NCI-H524 (cell line): ENCODE data around the gene ACSM2B.
"Not testable (repeated sequence)": the region's sequence is repeated elsewhere in the genome, so short reads cannot be mapped to it uniquely, and the experiment has no call there.

Source experiments
- DNase-seq, 2 experiments: peaks; one replicate each; lab custom pipeline; 2025; lab: John Stamatoyannopoulos, UW

The ACSM2B gene

DNA sequence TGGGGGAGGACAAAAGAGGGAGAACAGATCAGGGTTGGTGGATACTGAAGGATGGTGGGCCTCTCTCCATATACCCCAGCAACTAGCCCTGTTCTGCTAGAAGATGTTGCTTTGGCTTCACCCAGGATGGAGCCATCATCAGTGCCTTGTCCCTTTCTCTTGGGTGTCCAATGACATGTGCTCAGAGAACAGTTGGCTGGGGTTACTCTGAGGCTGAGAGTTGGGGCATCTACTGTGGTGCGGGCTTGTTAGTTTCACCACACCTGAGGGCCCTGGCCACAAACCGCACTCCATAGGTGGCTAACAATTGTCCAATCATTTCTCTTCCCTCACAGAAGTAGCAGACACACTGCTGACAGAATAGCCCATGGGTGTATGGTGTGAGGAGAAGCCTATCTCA lies 18.9 kb upstream of the ACSM2B start:
- DNase-seq: not testable (repeated sequence)

- DNase-seq: not testable (repeated sequence)
Measured at GRCh38 chr16:20592780-20593179, 16.6 kb upstream of the ACSM2B start.

- not testable (repeated sequence) for DNase-seq
Measured at GRCh38 chr16:20589486-20589885, 13.3 kb upstream of the ACSM2B start.

- not testable (repeated sequence) for DNase-seq
Measured at GRCh38 chr16:20587645-20588074, 11.5 kb upstream of the ACSM2B start.

- not testable (repeated sequence) for DNase-seq
Measured at GRCh38 chr16:20586716-20587115, 10.5 kb upstream of the ACSM2B start.

DNA sequence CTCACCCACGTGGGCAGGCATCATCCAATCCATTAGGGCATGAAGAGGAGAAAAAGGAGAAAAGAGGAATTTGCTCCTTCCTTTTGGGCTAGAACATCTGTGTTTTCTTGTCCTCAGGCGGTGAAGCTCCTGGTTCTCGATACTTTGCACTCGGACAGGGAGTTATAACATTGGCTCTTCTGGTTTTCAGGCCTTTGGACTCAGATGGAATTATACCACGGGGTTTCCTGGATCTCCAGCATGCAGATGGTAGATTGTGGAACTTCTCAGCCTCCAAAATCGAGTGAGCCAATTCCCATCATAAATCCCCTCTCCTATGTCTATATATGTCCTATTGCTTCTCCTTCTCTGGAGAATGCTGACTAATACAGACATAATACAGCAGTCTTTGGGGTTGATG lies 9.9 kb upstream of the ACSM2B start:
- DNase-seq: not testable (repeated sequence)

GRCh38 chr16:20580487-20581259 lies 4.5 kb upstream of the ACSM2B start:
- DNase-seq: not testable (repeated sequence)

GRCh38 chr16:20578091-20578490 lies 1.9 kb upstream of the ACSM2B start:
- not testable (repeated sequence) for DNase-seq

- not testable (repeated sequence) for DNase-seq
Measured at GRCh38 chr16:20569117-20569651, 7.0 kb downstream of the ACSM2B start.

DNA sequence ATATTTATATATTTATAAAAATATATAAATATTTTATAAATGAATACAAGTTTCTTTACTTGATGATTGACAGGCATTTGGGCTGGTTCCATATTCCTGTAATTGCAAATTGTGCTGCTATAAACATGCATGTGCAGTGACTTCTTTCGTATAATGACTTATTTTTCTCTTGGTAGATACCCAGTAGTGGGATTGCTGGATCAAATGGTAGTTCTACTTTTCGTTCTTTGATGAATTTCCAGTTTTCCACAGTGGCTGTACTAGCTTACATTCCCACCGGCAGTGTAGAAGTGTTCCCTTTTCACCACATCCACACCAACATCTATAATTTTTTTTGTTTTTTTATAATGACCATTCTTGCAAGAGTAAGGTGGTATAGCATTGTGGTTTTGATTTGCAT lies 7.8 kb downstream of the ACSM2B start:
- DNase-seq: no peak

- no peak for DNase-seq
Measured at GRCh38 chr16:20566864-20567263, 9.3 kb downstream of the ACSM2B start.

GRCh38 chr16:20565334-20565733 lies 10.8 kb downstream of the ACSM2B start:
- DNase-seq: not testable (repeated sequence)

- DNase-seq: not testable (repeated sequence)
Measured at GRCh38 chr16:20564218-20564617, 11.9 kb downstream of the ACSM2B start.

- DNase-seq: not testable (repeated sequence)
Measured at GRCh38 chr16:20555628-20556027, 20.5 kb downstream of the ACSM2B start.

DNA sequence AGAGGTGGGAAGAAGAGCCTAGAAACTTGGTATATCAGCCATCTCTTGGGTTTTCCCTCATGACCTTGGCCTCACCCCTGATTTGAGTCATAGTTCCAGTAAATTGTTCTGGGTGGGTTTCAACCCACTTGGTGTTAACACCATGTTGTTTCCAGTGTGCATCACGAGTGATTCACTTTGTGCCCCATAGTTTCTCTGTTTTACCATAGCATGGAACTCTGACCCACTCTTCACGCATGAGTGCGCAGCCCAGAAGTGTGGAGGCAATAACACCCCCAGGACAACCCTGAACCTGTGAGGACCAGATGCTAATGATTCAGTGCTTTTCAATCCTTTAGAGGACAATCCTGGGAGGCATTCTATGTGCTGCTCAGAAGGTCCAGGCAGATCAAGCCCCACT lies 21.5 kb downstream of the ACSM2B start:
- DNase-seq: not testable (repeated sequence)

DNA sequence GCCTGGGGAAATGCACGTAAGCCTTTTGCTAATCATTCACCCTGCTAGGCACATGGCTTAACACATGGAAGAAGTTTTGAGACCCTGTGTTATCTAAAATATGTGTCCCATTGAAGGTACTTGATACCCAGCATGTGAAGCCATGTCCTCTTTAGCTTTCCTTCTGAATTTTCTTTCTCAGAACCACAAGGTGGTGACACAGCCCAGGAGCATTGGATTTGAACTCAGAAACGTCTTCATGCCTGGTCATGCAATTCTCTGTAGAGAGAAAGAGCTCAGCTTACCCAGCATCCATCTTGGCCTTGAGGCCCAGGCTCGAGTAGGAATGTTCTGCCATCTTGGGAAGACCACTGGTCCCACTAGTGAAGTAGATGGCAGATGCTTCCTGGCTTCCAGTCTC lies 22.7 kb downstream of the ACSM2B start:
- peak in 1 of 2 experiments; percentile 26 for DNase-seq

DNA sequence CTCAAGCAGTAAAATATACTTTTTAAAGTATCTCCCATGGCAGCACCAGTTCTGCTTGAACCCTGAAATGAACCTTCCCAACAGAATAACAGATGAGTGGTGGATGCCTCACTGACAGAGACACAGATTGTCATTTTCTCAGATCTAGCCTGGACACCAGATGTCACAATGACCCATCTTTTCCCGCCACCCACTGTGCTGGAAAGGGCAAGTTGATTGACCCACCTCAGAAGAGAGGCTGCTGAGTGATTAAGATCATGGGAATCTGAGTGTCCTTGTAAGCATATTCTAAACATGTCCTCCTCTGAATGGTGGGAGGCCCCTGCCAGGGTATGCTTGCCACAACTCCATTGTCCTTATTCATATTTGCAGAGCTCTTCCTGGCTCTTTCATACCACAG lies 29.2 kb downstream of the ACSM2B start:
- DNase-seq: not testable (repeated sequence)

GRCh38 chr16:20546278-20546853 lies 29.8 kb downstream of the ACSM2B start:
- DNase-seq: not testable (repeated sequence)

DNA sequence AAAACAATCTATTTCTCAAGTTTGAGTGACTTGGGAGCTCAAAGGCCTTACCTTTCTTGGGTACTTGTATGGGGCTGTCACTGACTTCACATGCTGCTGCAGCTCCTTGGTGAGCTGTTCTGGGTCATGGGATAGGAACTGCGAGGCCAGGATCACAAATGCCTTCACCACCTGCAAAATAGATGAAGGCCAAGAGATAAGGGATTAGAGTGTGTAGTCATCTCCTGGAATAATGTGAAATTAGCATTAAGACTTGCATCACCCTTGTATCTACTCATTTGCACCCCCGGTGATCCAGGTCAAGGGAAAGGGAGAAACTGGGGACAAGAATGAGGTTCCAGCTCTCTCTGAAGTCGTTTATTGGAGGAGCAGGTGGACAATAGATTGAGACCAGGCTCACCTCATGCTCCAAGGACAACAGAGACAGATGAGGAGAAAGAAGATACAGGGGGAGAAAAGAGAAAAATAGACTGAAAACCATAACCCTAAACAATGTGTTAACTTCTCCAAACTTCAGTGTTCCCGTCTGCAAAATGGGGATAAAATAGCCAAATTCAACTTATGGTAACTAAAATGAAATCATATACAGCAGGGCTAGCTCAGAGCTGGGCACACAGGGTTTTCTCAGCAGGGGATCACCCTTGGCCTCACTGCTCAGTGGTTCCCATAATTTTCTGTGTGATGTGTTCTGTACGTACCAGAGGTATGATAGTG lies 35.4 kb downstream of the ACSM2B start:
- not testable (repeated sequence) for DNase-seq

DNA sequence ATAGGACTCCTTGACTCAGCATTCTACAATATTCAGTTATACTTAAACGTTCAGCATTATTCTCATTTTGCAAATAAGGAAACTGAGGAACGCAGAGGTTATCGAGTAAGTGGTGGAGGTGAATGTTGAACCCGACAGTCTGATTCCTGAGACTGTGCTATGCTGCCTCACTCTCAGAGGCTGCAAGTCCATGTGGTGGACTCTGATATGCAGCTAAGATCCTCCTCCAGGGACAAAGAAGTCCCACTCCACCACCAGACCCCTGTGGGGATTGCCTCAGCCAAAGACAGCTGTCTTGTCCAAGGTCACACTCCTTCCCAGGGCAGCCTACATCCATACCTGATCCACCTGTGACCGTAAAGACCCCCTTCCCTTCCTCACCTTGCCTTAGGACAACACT lies 37.5 kb downstream of the ACSM2B start:
- no peak for DNase-seq

DNA sequence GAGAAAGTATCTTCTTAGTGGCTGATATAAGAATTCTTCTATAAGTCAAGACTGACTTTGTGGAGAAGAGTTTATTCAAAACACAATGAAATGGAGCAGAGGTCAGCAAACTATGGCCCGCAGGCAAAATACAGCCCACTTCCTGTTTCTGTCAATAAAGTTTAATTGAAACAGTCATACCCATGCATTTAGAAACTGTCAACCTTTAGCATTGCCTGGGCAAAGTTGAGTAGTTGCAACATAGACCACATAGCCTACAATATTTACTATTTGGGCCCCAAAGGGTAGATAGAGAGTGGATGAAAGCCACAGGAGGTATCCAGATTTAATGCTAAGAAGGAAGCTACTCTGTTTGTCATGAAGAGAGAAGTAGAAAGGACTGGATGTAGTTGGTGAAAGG lies 38.0 kb downstream of the ACSM2B start:
- DNase-seq: no peak

DNA sequence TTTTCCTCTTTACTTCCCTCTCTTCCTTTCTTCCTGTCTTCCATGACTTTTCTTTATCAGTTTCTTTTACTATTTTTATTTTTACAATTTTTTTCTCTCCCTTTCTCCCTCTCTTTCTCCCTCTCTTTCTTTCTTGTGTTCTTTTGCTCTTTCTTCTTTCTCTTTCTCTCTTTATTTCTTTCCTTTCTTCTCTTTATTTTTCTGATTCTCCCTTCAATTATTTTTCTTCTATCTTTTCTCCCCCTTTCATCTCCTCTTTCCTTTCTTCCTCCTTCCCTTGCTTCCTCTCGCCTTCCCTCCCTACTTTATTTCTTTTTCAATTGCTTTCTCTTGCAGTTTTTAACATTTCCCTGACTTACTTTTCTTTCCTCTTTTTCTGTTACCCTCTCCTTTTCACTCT lies 39.5 kb downstream of the ACSM2B start:
- not testable (repeated sequence) for DNase-seq
